HCT116 (cell line): Measurements from ENCODE around the gene AGTPBP1. TPM values are rescaled to one million over a fixed set of nuclear protein-coding genes. Genes with fewer than 3 reads are reported as not detected.
A peak's percentile ranks its signal among the peaks of the same experiment; 100 is the strongest.

Experiments
- ATAC-seq: fragments of 200-7000 bp; cut with Tn5 transposase; 2 replicates; pipeline ENCODE4 v1.9.1; 2020; ENCODE audit warnings: mild to moderate bottlenecking, moderate library complexity
- BruUV-seq: library from RNA; stranded (reverse); fragments of 400-500 nt; replicated peaks from 2 replicates; lab custom pipeline; 2021; lab: Mats Ljungman, UMichigan
- CTCF ChIA-PET: fragments of 300-600 bp; sonication (Branson Sonifier 250); formaldehyde crosslinking; loops from one replicate; lab custom pipeline; 2021; ENCODE audit warnings: antibody characterized with exemption; lab: Charles Lee
- POLR2A ChIA-PET: fragments of 300-600, 350-600 bp; sonication (Branson Sonifier 250); formaldehyde crosslinking; loops from one replicate; lab custom pipeline; 2021; ENCODE audit warnings: antibody characterized with exemption; lab: Charles Lee
- RAD21 ChIA-PET, 2 experiments: fragments of 300-600 bp; sonication (Branson Sonifier 250); formaldehyde crosslinking; loops; one replicate each; lab custom pipeline; 2023; ENCODE audit warnings: low total read pairs in 2 of 2; ENCODE audit not compliant: uncharacterized antibody in 2 of 2, unreplicated experiment in 2 of 2, low non-redundant PET in 1 of 2; lab: Charles Lee
- DNase-seq: peaks from one replicate; pipeline ENCODE4 v3.0.0-alpha.2; 2010; ENCODE audit warnings: low read depth, low spot score
- H2AFZ ChIP-seq: fragments of 200-600 bp; shearing (Covaris generic), sonication (generic); 2 replicates; pipeline ENCODE4 v1.6.1; 2017; ENCODE audit warnings: low read depth, mixed run types, mixed read lengths, antibody characterized with exemption, low read length; ENCODE audit not compliant: poor library complexity, severe bottlenecking
- H3K27ac ChIP-seq: 2 replicates; pipeline ENCODE4 v1.5.1; 2012; ENCODE audit warnings: low read depth, low read length
- H3K27me3 ChIP-seq: fragments of 200-600 bp; sonication (generic); 2 replicates; pipeline ENCODE4 v1.6.1; 2016; ENCODE audit warnings: mixed run types, low read length, mixed read lengths; ENCODE audit not compliant: insufficient read depth
- H3K36me3 ChIP-seq, 2 experiments: fragments of 200-500 bp in 1 of 2; fragments of 200-600 bp in 1 of 2; sonication (Bioruptor generic) in 1 of 2; sonication (generic) in 1 of 2; 2 replicates each; pipeline versions ENCODE4 v1.5.1 to v1.6.1; 2014 to 2016; ENCODE audit warnings: low read length in 2 of 2, inconsistent platforms in 1 of 2, mixed read lengths in 1 of 2, mixed run types in 1 of 2; ENCODE audit not compliant: insufficient read depth in 2 of 2, control insufficient read depth in 1 of 2
- H3K4me1 ChIP-seq, 2 experiments: fragments of 200-600 bp in 1 of 2; sonication (generic) in 1 of 2; 2 replicates each; pipeline versions ENCODE4 v1.5.1 to v1.6.1; 2012 to 2017; ENCODE audit warnings: low read length in 2 of 2, inconsistent platforms in 1 of 2, mild to moderate bottlenecking in 1 of 2, mixed read lengths in 1 of 2, mixed run types in 1 of 2, moderate library complexity in 1 of 2; ENCODE audit not compliant: insufficient read depth in 2 of 2, control insufficient read depth in 1 of 2
- H3K4me2 ChIP-seq: fragments of 200-600 bp; sonication (generic); 2 replicates; pipeline ENCODE4 v1.6.1; 2017; ENCODE audit warnings: mixed run types, low read length, mixed read lengths
- H3K4me3 ChIP-seq, 2 experiments: fragments of 200-600 bp in 1 of 2; sonication (generic) in 1 of 2; replicated peaks in 1 of 2; 2 replicates each; pipeline ENCODE4 v1.5.1; 2011 to 2016; ENCODE audit warnings: low read length in 2 of 2, control low read depth in 1 of 2, low read depth in 1 of 2, mild to moderate bottlenecking in 1 of 2, mixed read lengths in 1 of 2, mixed run types in 1 of 2
- H3K79me2 ChIP-seq: fragments of 200-600 bp; sonication (generic); 2 replicates; pipeline ENCODE4 v1.6.1; 2017; ENCODE audit warnings: mild to moderate bottlenecking, mixed run types, low read length, moderate library complexity, mixed read lengths; ENCODE audit not compliant: insufficient read depth
- H3K9ac ChIP-seq: fragments of 200-600 bp; sonication (generic); 2 replicates; pipeline ENCODE4 v1.6.1; 2016; ENCODE audit warnings: low read length, mixed read lengths
- H3K9me2 ChIP-seq: fragments of 200-600 bp; sonication (generic), shearing (Covaris generic); 2 replicates; pipeline ENCODE4 v1.6.1; 2017; ENCODE audit warnings: mixed run types, mild to moderate bottlenecking, moderate library complexity; ENCODE audit not compliant: insufficient read depth
- H3K9me3 ChIP-seq, 2 experiments: fragments of 200-500 bp in 1 of 2; fragments of 200-600 bp in 1 of 2; sonication (Bioruptor generic) in 1 of 2; sonication (generic) in 1 of 2; 2 replicates each; pipeline ENCODE4 v1.6.1; 2014 to 2017; ENCODE audit warnings: low read length in 2 of 2, mixed read lengths in 2 of 2, inconsistent platforms in 1 of 2, low read depth in 1 of 2, mild to moderate bottlenecking in 1 of 2, mixed run types in 1 of 2, moderate library complexity in 1 of 2; ENCODE audit not compliant: control insufficient read depth in 1 of 2, insufficient read depth in 1 of 2
- H4K20me1 ChIP-seq: fragments of 200-600 bp; sonication (generic), shearing (Covaris generic); 2 replicates; pipeline ENCODE4 v1.6.1; 2017; ENCODE audit warnings: mixed run types, mild to moderate bottlenecking, moderate library complexity; ENCODE audit not compliant: insufficient read depth
- EGR1 ChIP-seq: IDR thresholded peaks from 2 replicates; pipeline ENCODE4 v1.6.1; 2012; ENCODE audit warnings: low read depth
- FOSL1 ChIP-seq: IDR thresholded peaks from 2 replicates; pipeline ENCODE4 v1.6.1; 2012; ENCODE audit warnings: low read depth
- RAD21 ChIP-seq: IDR thresholded peaks from 2 replicates; pipeline ENCODE4 v1.6.1; 2012; ENCODE audit warnings: low read depth, mild to moderate bottlenecking
- SRF ChIP-seq: IDR thresholded peaks from 2 replicates; pipeline ENCODE4 v1.6.1; 2012; ENCODE audit warnings: low read depth
- TCF7L2 ChIP-seq: IDR thresholded peaks from 2 replicates; pipeline ENCODE4 v1.7.0; 2011; ENCODE audit warnings: borderline replicate concordance, inconsistent platforms; ENCODE audit not compliant: insufficient read depth, insufficient read length; ENCODE audit errors: extremely low read depth
- YY1 ChIP-seq: IDR thresholded peaks from 2 replicates; pipeline ENCODE4 v1.6.1; 2011; ENCODE audit warnings: low read length, low read depth, moderate library complexity, mild to moderate bottlenecking; ENCODE audit not compliant: insufficient replicate concordance; ENCODE audit errors: extremely low read depth
- ZFX ChIP-seq: fragments of 450-650 bp; IDR thresholded peaks from 2 replicates; pipeline ENCODE4 v1.6.1; 2017
- intact Hi-C: fragments of 100-400 bp; cut with micrococcal nuclease; formaldehyde crosslinking; loops from 2 replicates; pipeline ENCODE4 v1.10.0; 2022
- total RNA-seq: library from RNA; stranded (reverse); gene quantifications from one replicate; pipeline ENCODE4 v1.2.1, GENCODE V29; 2021; ENCODE audit not compliant: unreplicated experiment
- TF ChIP-seq, protein P1 (sequence below), 3 experiments: fragments of 200-600 bp in 1 of 3; sonication (generic) in 1 of 3; IDR thresholded peaks in 2 of 3; conservative IDR thresholded peaks in 1 of 3; 2 replicates each; pipeline ENCODE4 v1.5.1; 2012 to 2017; ENCODE audit warnings: low read depth in 2 of 3, low read length in 2 of 3, antibody characterized with exemption in 1 of 3, borderline replicate concordance in 1 of 3, control low read depth in 1 of 3, mild to moderate bottlenecking in 1 of 3, mixed read lengths in 1 of 3, mixed run types in 1 of 3, moderate library complexity in 1 of 3; ENCODE audit not compliant: insufficient read depth in 1 of 3
- TF ChIP-seq, protein P2 (sequence below): IDR thresholded peaks from 2 replicates; pipeline ENCODE4 v1.6.1; 2012

AGTPBP1 gene
- total RNA-seq, 1 experiment from 2014 or later, result 17.4 TPM

DNA sequence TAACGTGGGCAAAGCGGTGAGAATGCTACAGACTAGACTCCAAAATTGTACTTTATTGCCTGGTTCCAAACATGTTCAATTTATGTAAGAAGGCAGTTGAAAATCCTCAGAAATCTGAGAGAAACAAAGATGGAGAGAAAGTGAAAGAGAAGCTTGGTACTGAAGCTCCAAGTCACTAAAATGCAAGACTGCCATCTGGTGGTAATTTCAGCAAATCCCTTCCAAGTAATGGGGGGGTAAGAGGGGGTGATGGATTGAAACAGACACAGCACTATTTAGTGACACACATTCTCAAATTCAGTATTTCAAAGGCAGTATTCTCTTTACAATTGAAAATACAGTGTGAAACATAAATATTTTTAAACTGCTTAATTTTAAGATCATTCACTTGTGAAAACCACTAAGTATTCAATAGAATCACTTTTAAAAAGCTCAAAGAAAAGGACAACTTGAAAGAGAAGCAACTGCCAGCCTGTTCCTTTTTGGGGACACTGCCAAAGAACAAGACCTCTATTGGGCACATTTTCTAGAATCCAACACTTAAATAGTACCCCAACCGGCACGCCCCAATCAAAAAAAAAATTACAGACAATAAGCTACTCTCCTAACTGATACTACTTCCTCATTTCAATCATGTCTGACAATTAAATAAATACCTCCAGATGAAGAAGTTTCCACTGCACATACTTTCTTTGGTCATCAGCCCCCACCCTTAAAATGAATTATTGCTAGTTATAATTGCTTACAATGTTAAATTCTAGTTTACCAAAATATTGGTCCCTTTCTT lies 131.5 kb downstream of the AGTPBP1 start:
- H3K4me3 ChIP-seq, result no peak overlapping the region
- POLR2A ChIA-PET, result no interaction called here
- H3K4me2 ChIP-seq, result peak overlapping the region; percentile 36
- CTCF ChIA-PET, result interaction anchor here (0.6 to 2.0 kb wide), 37 partner anchors 9 to 1213 kb away, joined by 3 to 17 read pairs (median 4); no protein-coding TSS in a partner anchor
- H2AFZ ChIP-seq, result no peak overlapping the region
- H3K36me3 ChIP-seq, result no peaks in the 10 kb centered on the region
- H3K79me2 ChIP-seq, result no peaks in the 10 kb centered on the region
- H3K9ac ChIP-seq, result no peak overlapping the region
- H3K9me3 ChIP-seq, result no peaks in the 10 kb centered on the region
- H3K27me3 ChIP-seq, result no peaks in the 10 kb centered on the region
- ATAC-seq (peak; percentile 76), DNase-seq (peak; percentile 51)
- peak; percentile 82 for TF ChIP-seq RAD21
- TF ChIP-seq, protein P1, sequence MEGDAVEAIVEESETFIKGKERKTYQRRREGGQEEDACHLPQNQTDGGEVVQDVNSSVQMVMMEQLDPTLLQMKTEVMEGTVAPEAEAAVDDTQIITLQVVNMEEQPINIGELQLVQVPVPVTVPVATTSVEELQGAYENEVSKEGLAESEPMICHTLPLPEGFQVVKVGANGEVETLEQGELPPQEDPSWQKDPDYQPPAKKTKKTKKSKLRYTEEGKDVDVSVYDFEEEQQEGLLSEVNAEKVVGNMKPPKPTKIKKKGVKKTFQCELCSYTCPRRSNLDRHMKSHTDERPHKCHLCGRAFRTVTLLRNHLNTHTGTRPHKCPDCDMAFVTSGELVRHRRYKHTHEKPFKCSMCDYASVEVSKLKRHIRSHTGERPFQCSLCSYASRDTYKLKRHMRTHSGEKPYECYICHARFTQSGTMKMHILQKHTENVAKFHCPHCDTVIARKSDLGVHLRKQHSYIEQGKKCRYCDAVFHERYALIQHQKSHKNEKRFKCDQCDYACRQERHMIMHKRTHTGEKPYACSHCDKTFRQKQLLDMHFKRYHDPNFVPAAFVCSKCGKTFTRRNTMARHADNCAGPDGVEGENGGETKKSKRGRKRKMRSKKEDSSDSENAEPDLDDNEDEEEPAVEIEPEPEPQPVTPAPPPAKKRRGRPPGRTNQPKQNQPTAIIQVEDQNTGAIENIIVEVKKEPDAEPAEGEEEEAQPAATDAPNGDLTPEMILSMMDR (IDR thresholded peaks at IDR 0.05 in 2 of 3, conservative IDR thresholded peaks at IDR 0.05 in 1 of 3; ENCODE audit: borderline replicate concordance in 1 of 3, insufficient read depth in 1 of 3, low read depth in 2 of 3, low read length in 2 of 3), result peak; percentile 67 to 89 (median 71)
- TF ChIP-seq SRF, result no peak
- TF ChIP-seq EGR1, result no peak
- peak; percentile 60 for TF ChIP-seq YY1
- TF ChIP-seq FOSL1, result no peak
- no peak for TF ChIP-seq TCF7L2
- TF ChIP-seq ZFX, result no peak
- TF ChIP-seq, protein P2, sequence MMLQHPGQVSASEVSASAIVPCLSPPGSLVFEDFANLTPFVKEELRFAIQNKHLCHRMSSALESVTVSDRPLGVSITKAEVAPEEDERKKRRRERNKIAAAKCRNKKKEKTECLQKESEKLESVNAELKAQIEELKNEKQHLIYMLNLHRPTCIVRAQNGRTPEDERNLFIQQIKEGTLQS, result no peak
- no peak overlapping the region for H3K27ac ChIP-seq
- H3K9me2 ChIP-seq, result no peaks in the 10 kb centered on the region
- no peaks in the 10 kb centered on the region for H4K20me1 ChIP-seq
- BruUV-seq, result no TSS peak
- intact Hi-C loops, result loop anchor here (1.0 to 10.0 kb wide), 7 partner anchors 101 to 1215 kb away; no protein-coding TSS in a partner anchor
- RAD21 ChIA-PET, result interaction anchor here (0.7 kb wide), 2 partner anchors 1213 kb away, joined by 3 read pairs; no protein-coding TSS in a partner anchor
- H3K4me1 ChIP-seq, result no peaks in the 10 kb centered on the region
